ENCODE measurements around the gene NISCH. TPM values are rescaled to one million over a fixed set of nuclear protein-coding genes. Genes with fewer than 3 reads are reported as not detected.
A peak's percentile ranks its signal among the peaks of the same experiment; 100 is the strongest.
"Not testable (repeated sequence)": the region's sequence is repeated elsewhere in the genome, so short reads cannot be mapped to it uniquely, and the experiment has no call there.

NISCH gene
- total RNA-seq, 1 experiment from 2014 or later = 15.8 TPM

DNA sequence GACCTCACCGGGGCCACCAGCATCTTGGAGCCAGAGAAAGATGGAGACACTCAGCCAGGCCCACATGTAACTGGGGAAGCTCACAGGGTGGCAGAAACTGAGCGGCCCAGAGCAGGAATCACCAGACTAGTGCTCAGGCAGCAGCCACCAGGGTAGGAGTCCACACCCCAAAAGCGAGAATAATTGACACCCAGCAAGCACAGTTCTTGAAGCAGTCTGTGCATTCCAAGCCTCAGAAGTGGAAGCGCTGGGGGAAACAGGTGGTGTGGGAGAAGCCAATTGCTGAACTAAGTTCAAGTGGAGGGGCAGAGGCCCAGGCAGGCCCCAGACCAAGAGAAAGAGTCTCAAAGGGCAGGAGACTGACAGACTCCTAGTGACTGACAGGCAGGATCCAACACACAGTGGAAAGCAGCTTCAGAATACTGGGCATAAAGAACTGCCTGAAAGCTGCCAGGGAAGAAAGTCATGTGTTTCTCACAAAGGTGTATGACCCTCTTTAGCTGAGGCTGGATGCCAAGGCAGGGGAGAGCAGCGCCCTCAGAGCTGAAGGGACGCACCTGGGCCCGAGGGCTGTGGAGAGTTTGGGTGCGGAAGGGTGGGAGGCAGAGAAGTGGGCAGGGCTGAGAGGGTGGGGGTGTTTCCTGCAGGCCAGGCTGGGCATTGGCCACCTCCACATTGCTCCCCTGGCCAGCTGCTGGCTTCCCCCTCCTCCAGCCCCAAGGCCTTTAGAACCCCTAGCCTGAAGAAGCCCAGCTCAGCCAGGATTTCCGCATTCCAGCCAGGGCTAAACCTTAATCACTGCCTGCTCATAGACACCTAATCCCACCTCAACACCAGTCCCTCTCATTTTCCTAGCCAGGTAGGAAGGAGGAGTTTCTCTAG, 70.5 kb downstream of the NISCH start:
- DNase-seq (ENCODE audit: low read depth) = no peak

DNA sequence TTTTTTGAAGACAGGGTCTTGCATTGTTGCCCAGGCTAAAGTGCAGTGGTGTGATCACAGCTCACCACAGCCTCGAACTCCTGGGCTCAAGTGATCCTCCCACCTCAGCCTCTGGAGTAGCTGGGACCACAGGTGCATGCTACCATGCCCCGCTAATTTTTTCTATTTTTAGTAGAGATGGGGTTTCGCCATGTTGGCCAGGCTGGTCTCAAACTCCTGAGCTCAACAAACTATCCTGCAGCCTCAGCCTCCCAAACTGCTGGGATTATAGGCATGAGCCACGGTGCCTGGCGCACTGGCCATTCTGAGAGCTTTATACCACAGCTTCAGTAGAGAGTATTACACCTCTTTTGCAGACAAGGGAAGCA, 71.3 kb downstream of the NISCH start:
- not testable (repeated sequence) for DNase-seq (ENCODE audit: low read depth)

DNA sequence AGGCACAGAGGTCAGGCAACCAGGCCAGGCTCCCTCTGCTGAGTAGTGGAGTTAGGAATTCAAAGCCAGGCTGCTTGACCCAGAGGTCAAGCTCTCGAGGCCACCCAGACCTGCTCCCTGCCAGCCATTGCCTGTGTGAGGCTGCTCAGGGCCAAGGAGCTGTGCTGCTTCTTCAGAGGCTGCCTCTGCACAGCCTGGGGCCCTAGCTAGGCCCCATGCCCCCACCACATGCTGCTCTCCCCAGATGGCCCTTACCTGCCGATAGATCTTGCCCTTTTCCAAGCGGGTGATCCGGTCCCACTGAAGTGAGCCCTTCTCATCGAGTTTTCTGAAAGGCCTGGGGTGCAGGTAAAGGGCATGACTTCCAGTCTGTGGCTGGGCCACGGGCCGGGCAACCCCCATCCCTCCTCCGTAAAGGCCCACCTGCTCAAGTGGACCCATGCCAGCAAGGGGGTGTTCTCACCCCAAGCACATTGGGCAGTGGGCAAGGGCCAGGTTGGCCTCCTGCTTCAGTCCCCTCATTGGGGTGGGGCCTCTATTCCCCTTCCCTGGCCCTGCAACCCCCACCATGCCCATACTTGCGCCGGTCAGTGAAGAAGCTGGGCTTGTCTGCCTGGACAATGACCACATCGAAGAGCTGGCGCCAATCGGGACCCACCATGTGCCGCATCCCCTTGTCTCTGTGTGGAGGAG, 71.8 kb downstream of the NISCH start:
- DNase-seq (ENCODE audit: low read depth) = no peak

DNA sequence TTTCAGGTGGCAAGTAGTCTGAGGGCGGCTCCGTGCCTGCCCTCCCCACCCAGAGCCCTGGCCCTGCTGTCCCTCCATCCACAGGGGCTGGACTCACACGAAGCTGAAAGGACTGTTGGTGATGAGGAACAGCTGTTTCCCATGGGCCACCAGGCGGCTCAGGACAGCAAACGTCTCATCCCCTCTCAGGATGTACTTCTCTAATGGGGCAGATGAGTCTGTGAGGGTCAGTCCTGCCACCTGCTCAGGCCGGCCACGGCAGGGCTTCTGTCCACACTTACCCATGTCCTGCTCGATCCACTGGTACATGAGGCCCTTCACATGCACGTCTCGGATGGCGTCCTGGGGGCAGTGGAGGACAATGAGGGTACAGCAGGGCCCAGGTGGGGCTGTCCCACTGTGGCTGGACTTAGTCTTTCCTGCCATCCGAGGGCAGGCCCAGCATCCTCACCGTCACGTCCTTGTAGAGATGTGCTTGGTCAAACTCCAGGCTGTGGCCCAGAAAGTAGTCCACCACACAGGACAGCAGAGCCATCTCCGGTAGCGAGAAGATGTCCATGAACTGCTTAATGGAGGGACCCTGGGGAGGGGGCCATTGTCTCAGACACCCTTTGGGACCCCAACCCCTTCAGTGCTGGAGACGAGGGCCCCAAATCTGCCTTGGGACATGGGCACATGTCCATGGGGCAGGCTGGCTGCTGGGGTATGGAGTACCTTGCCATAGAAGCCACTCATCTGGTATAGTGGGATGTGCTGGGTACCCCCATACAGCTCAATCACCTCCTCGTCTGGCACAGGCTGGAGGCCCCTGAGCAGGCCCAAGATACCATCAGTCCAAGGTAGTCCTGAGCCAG, 72.6 kb downstream of the NISCH start:
- DNase-seq (ENCODE audit: low read depth) = no peak

DNA sequence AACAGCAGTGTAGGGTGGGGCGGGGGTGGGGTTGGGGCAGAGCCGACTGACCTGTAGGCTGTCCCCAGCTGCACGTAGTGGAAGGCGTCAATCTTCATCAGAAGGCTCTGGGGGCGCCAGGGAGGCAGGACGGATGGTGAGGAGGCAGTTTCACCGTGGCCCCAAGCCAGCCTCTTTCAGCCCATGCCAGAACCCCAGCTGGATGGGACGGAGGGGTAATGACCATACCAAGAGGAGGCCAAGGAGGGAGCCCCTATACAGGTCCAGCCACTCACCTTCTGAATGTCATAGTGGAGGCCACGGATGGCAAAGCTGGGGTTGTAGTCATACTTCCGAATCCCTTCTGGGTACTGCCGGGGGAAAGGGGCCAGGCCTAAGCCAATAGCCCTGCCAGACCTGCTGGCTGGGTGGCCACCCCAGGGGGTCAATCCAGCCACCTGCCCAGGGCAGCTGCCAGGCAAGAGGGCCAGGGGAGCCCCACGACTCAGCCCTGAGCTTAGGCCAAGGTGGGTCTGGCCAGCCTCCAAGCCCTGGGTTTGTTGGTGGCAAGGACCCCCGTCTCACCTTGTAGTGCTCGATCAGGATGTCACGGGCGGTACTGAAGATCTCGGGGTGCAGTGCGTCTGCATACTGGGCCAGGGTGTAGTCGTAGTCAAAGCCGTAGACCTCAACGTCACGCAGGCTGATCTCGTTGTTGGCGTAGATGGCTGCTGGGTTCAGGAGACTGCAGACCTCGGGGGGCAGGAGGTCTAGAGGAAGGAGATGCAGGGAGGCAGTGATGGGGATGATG, 73.4 kb downstream of the NISCH start:
- DNase-seq (ENCODE audit: low read depth) = no peak

DNA sequence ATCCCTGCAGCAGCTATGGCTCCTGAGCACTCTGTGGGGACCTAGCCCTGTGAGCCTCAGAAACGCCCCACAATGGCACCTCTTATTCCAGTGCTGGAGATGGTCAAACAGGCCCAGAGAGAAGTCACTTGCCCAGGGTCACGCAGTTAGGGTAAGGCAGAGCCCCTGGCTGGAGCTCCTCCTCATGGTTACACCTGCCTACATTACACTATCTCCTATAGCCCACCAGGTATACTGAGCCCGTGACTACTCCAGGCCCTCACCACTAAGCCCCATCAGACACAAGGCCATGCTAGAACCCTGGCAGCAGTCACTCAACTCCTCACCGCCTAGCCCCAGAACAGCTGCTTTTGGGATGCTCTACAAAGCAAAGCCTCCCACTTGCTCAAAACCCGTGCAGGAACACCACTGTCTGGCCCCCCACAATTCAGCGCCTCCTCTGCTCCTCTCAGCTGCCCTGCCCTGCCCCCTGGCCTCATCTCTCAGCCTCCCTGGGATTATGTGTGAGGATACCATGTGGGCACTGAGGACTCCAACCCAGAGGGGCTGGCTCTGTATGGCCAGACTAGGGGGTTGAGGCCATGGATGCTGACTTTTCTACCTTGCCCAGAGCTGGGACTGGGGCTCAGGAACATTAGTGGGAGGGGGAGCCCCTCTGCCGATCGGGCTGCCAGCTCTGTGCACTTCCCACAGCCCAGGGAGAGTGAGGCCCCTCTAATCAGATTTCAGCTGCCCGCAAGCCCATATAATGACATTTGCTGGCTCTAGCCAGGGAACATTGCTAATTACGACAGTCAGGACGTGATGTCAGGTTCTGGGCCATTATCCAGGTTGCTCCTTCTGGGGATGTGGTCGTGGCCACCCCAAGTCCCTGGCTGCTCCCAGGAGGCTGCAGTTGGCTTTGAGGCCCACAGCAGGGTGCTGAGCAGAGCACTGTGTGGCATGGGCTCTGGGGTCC, 74.3 kb downstream of the NISCH start:
- peak; percentile 25 for DNase-seq (ENCODE audit: low read depth)

DNA sequence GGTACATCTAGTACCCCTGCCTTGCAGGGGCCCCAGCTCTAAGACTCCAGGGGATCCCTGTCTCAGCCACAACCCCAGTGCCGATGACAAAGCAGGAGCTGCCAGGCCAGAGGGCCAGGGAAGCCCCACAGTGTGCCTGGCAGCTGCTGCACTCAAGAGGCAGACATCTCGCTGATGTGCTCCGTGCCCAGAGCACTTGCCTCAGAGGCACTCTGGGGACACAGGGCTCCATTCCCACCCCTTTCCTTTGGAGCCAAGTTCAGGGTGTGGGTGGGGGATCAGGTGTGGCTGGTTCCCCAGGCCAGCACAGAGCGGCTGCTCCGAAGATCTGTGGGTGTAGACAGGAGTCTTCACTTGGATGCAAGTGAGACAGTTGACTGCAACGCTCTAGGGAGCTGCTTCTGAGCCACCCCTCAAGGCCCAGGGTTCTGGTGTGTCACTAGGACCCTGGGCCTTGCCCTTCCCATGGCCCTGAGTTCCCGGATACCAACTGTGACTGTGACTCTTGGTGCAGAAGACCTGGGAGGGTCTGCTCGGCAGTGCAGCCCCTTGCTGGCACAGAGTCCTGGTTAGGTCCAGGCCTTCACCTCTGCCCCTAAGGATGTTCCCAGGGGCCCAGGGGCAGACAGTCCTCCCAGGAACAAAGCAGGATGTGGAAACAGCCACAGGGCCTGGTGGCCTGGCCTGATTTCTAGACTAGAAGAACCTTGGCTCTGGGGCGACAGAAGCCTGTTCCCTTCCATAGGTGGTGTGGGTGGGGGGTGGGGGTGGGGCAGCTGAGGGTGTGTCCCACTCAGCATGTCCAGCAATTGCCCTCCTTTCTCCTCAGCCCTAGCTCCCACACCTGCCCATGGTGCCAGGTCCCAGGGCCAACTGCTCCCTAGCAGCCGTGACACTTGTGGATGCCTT, 75.8 kb downstream of the NISCH start:
- no peak for DNase-seq (ENCODE audit: low read depth)

DNA sequence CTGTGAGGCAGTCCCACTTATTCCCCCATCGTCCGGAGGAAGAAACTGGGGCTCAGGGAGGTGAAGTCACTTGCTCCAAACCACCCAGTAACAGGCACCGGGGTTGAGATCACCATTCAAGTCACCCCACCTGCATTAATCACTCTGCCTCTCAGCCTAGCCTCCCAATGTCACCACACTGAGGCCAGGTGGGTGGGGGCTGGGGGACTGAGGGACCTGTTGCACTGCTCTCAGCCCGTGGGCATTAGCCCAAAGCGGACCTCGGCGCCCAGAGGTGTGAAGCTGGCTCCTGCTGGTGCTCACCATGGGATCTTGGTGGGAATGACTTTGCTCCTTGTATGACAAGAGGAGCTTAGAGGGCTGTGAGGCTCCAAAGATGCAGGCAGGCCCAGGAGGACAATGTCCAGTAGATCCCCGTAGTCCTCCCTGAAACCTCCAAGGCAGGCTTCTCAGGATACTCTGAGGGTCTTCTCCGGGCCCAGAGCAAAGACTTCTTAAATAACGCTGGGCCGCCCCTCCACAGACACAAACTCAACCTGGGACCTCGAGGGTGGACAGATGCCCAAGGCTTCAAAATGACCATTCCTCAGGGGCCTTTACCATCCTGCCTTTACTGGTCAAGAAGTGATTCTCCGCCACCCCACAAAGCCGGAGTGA, 76.6 kb downstream of the NISCH start:
- DNase-seq (ENCODE audit: low read depth) = no peak

DNA sequence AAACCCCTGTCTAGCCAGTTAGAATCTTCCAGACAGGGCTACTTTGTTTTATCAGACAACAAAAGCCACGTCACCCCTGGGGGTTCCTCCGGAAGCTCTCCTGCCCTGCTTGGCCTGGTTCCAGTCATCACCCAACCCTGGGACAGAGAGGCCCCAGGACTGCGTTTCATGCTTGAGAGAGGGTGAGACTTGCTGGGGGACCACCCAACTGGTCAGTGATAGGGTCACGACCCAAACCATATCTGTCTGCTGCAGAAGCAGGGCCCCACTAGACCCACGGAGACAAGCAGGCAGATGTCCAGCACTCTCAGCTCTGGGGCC, 77.1 kb downstream of the NISCH start:
- peak; percentile 45 for DNase-seq (ENCODE audit: low read depth)

DNA sequence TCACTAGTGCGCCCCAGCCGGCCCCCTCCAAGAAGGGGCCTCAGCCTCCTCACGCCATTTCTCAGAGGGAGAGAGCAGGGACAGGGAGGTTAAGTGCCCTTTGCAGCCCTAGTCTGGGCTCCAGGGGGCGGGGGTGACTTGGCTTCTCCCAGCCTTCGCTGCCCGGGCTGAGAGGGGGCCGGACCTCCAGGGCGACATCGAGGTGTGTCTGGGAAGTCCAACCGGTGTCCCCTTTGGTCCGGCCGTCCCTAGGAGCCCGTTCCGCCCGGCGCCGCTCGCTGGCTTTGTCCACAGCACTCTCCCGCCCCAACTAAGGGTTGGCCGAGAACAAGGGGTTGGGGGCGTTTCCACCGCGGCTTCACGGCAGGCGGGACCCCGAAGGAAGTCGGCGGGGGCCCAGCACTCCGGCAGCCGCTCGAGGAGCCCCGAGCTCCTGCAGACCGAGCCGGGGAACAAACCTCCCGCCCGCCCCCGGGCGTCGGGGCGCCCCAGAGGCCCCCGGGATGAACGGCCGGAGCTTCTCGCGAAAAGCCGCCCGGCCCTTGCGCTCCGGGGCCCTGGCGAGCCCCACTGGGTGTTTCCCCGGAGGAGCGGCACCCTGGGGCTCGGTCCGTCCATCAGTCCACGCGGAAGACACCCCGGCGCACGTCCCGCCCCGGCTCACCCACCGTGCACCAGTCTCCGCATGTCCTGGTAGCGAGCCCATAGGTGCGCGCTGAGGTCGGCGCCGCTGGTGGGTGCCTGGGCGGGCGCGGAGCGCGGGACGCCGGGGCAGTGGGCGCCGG, 77.6 kb downstream of the NISCH start:
- peak; percentile 37 for DNase-seq (ENCODE audit: low read depth)

DNA sequence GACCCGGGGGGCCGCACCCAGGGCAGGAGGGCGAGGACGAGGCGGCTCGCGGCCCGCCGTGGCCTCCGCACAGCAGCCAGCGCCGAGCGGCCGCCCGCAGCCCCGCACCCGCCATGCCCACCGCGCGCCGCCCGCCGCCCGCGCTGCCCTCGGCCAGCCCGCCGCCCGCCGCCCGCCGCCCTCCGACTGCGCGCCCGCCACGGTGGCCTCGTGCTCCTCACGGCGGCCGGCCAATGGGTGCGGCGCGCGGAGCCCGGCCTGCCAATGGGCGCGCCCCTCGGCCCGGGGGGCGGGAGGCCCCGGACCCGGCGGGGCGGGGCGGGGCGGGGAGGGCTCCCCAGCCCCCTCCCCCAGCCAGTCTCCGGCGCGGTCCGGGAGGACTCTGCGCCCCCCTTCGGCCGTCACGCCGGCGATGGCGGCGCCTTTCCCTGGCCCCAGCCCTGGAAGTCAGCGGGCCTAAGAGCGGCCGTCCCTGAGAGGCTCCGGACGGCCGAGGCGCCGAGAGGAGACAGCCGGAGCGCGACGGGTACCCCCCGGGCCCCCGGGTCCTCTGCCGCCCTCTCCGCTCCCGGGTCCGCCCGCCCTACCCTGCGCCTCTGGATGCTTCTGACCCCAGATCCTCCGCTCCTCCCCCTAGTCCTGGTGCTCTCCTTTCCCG, 78.3 kb downstream of the NISCH start, which contains the start of gene NT5DC2:
Gene NT5DC2, minus strand, starts transcription at position 235 of the 658 bp plus-strand sequence. Its CDS starts 120 bp downstream, at position 115.
- DNase-seq (ENCODE audit: low read depth) = peak; percentile 62

DNA sequence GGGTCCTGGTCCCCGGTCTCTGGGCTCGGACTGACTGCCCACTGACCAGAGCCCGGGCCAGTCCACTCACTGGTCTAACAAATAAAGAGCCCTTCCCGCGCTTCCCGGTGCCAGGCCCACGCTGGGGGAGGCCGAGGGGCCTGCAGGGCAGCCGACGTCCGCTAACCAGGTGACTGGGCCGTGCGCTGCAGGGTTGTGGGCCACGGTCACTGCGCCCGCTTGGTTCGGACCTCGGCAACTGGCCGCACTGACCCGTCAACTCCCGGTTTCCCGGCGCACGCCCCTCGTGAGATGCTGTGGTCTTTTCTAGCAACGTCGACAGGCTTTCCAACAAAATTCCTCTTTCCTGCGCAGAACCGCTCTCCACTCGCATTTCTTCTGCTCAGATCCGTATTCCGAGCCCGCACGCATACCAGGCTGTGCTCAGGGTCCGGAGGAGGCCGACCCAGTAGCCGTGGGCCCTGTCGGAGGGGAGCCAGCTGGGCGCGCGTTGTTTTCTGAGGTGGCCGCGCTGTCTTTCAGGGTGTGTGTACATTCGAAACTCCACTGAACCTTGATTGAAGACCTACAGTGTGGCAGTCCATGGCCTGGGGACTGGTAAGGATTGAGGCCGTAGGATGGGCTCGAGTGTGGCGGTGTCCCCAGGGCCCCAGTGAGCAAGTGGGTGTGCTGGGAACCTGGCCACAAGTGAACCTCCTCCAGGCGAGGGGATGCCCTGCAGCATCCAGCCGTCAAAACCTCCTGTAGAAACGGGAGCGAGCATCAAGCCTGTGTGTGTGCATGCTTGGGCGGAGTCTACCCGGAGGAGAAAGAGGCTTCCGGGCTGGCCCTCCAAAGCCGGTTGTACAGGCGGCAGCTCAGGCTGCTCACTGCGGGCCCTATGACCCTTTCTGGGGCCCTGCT, 79.1 kb downstream of the NISCH start:
- no peak for DNase-seq (ENCODE audit: low read depth)

DNA sequence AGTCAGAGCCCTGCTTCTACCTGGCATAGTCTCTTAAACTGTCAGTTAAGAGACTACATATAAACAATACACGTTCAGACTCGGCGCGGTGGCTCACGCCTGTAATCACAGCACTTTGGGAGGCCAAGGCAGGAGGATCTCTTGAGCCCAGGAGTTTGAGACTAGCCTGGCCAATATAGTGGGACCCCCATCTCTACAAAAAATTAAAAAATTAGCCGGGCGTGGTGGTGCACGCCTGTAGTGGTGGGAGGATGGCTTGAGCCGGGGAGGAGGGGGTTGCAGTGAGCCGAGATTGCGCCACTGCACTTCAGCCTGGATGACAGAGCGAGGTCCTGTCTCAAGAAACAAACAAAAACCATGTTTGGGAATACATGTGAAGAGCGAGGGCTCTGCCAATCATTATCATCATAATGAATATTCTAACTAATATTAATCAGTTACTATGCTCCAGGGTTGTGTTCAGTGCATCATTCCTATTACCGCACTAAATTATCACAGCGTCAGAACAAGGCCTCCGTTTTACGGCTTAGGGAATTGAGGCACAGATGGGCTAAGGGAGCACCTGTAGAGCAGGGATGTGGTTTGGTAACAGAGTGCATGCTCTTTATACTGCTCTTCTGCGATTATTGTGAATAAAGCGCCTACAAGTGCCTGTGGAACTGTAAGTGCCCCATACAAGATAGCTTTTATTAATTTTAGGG, 80.2 kb downstream of the NISCH start:
- no peak for DNase-seq (ENCODE audit: low read depth)

DNA sequence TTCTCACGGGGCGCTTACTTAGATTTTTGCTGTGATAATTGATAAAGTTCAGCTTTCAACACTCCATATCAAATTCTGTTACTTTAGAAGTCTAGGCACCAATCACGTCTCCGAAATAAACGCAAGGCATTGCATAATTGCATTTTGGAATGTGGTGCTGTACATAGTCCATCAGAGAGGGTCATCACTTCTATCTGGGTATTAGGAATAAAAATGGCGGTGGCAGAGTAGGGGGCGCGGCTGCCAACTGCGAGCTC, 80.6 kb downstream of the NISCH start:
- no peak for DNase-seq (ENCODE audit: low read depth)

DNA sequence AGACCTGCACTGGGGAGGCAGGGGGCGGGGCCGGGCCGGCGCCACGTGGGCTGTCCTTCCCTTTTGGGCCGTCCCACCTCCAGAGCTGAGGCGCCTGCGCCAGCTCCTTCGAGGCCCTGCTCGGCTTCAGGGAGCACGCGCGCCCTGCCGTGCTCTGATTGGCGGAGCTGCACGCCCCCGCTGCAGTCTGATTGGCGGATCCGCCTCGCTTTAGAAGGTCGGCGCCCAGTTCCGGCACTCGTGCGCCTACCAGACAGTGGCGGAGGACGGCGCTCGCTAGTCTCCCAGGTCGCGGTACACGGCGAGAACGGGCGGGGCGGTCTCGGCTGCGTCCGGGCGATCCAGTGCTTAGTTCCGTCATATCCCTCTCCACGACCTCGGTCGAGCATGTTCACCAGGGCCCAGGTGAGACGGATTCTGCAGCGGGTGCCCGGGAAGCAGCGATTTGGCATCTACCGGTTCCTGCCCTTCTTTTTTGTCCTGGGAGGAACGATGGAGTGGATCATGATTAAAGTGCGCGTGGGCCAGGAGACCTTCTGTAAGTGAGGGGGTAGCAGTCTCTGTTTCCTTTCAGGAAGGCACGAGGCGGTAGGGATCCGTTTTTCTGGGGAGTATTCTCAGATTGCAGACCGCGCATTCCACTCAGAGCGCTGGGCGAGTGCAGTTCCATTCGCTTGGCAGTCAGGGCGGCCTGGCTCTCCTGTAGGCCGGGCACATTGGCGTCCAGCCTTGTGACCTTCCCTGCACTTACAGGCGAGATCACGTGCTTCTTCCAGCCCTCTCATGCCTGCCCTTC, 81.2 kb downstream of the NISCH start, which contains the start of gene UQCC5:
Gene UQCC5, plus strand, starts transcription at position 237 of the 796 bp plus-strand sequence. Its CDS starts 151 bp downstream, at position 388.
- DNase-seq (ENCODE audit: low read depth) = peak; percentile 96

Data from M059J (cell line).